ENCODE data around the gene FGD6.

GRCh38 chr12:95105540-95105939 lies 111.7 kb downstream of the FGD6 start:
- TF ChIP-seq CTCF (IDR thresholded peaks at IDR 0.05) (no peak), POLR2A (IDR thresholded peaks at IDR 0.05) (no peak), POLR2AphosphoS5 (IDR thresholded peaks at IDR 0.05) (no peak)
